ENCODE data around the gene NFAM1. TPM values are rescaled to one million over a fixed set of nuclear protein-coding genes. Genes with fewer than 3 reads are reported as not detected.

NFAM1 gene
- total and polyA plus RNA-seq, 2 of the 13 experiments (the other 11 are each of a cell fraction or from before 2014, with no cell fraction given): 0.03 TPM; not detected in 1

- TF ChIP-seq ZNF3 (CRISPR knock-in tag; IDR thresholded peaks at IDR 0.05) (no peak), ZNF160 (CRISPR knock-in tag; IDR thresholded peaks at IDR 0.05) (no peak), ZNF17 (CRISPR knock-in tag; IDR thresholded peaks at IDR 0.05) (no peak), ELK4 (CRISPR knock-in tag; IDR thresholded peaks at IDR 0.05; ENCODE audit: borderline replicate concordance) (no peak), ZNF605 (CRISPR knock-in tag; IDR thresholded peaks at IDR 0.05) (no peak), ATF7 (IDR thresholded peaks at IDR 0.05) (no peak), ATF7 (CRISPR knock-in tag; IDR thresholded peaks at IDR 0.05) (no peak), KMT2A (CRISPR knock-in tag; IDR thresholded peaks at IDR 0.05) (no peak), TP53 (CRISPR knock-in tag; conservative IDR thresholded peaks at IDR 0.05) (no peak)
- TF ChIP-seq, protein P1, sequence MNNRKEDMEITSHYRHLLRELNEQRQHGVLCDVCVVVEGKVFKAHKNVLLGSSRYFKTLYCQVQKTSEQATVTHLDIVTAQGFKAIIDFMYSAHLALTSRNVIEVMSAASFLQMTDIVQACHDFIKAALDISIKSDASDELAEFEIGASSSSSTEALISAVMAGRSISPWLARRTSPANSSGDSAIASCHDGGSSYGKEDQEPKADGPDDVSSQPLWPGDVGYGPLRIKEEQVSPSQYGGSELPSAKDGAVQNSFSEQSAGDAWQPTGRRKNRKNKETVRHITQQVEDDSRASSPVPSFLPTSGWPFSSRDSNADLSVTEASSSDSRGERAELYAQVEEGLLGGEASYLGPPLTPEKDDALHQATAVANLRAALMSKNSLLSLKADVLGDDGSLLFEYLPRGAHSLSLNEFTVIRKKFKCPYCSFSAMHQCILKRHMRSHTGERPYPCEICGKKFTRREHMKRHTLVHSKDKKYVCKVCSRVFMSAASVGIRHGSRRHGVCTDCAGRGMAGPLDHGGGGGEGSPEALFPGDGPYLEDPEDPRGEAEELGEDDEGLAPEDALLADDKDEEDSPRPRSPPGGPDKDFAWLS (CRISPR knock-in tag; IDR thresholded peaks at IDR 0.05; ENCODE audit: borderline replicate concordance): no peak
Observed at GRCh38 chr22:42371099-42371498, 61.1 kb downstream of the NFAM1 start (continued).
